Measurements from ENCODE around the gene HGFAC.

Gene HGFAC

DNA sequence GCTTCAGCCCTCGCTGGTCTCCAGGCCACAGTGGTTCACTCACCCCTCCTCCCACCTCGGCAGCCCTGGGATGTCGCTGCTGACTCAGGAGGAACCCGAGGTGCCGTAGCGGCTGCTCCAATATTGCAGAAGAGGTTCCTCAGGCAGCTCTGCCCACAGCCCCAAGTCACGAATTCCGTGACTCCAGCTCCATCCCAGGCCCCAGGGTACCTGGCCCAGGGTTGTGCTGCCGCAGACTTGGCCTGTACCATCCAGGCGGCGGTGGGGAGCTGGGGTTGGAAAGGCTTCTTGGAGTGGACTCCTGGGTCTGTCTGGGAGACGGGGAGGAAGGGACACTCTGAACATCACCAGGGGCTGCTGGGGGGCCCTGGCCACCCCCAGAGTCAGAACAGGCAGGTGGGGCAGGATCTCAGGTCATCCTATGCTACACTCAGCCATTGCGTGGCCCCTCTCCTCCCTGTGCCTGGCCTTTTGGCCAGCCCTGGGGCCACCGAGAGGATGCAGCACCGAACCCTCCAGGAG lies 728 bp upstream of the HGFAC start:
- no peak overlapping the region for H3K4me3 ChIP-seq (ENCODE audit: low read depth, low read length)
- no peak for DNase-seq (ENCODE audit: low read depth, low spot score)
- POLR2A ChIA-PET = no interaction called here
- CTCF ChIA-PET = interaction anchor here (0.5 to 16.2 kb wide), 7 partner anchors 40 to 334 kb away, joined by 3 to 309 read pairs (median 4); no protein-coding TSS in a partner anchor
- TF ChIP-seq CTCF (IDR thresholded peaks at IDR 0.05; ENCODE audit: insufficient read depth, low read length, missing control alignments) = no peak

DNA sequence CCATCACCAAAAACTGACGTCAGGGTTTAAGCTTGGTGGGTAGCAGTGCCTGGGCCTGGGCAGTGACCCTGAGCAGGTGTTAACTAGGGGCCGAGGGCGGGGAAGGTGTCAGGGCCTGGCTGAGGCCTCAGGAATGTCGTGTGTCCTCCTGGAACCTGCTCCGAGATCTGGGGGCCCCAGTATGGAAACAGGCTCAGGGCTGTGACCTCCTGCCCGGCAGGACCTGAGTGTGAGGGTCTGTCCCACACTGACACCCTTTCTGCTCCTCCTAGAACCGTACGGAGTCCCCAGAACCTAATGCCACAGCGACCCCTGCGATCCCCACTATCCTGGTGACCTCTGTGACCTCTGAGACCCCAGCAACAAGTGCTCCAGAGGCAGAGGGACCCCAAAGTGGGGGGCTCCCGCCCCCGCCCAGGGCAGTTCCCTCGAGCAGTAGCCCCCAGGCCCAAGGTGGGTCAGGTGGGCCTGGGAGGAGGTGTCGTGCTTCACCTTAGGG lies 741 bp downstream of the HGFAC start:
- ChIA-PET POLR2A (no interaction called here), CTCF (interaction anchor here (1.0 to 16.2 kb wide), 6 partner anchors 77 to 184 kb away, joined by 4 to 309 read pairs (median 5); no protein-coding TSS in a partner anchor)
- H3K4me3 ChIP-seq (ENCODE audit: low read depth, low read length) = no peak overlapping the region
- TF ChIP-seq CTCF (IDR thresholded peaks at IDR 0.05; ENCODE audit: insufficient read depth, low read length, missing control alignments) = no peak
- DNase-seq (ENCODE audit: low read depth, low spot score) = no peak

GRCh38 chr4:3442959-3443749 lies 1.4 kb downstream of the HGFAC start:
- peak; percentile 100 for TF ChIP-seq CTCF (IDR thresholded peaks at IDR 0.05; ENCODE audit: insufficient read depth, low read length, missing control alignments)
- ChIA-PET CTCF (interaction anchor here (0.6 to 16.2 kb wide), 42 partner anchors 8 to 438 kb away, joined by 3 to 309 read pairs (median 4); partner anchors contain the start of genes DOK7 and MSANTD1), POLR2A (no interaction called here)
- DNase-seq (ENCODE audit: low read depth, low spot score) = no peak
- no peak overlapping the region for H3K4me3 ChIP-seq (ENCODE audit: low read depth, low read length)

- POLR2A ChIA-PET = no interaction called here
- TF ChIP-seq CTCF (IDR thresholded peaks at IDR 0.05; ENCODE audit: insufficient read depth, low read length, missing control alignments) = no peak
- no peak for DNase-seq (ENCODE audit: low read depth, low spot score)
- no peak overlapping the region for H3K4me3 ChIP-seq (ENCODE audit: low read depth, low read length)
- CTCF ChIA-PET = interaction anchor here (0.6 to 16.2 kb wide), 37 partner anchors 8 to 437 kb away, joined by 3 to 309 read pairs (median 4); partner anchors contain the start of genes DOK7 and MSANTD1
Measured at GRCh38 chr4:3443750-3444309, 2.1 kb downstream of the HGFAC start.

GRCh38 chr4:3444351-3445110 lies 2.8 kb downstream of the HGFAC start:
- CTCF ChIA-PET = interaction anchor here (0.7 to 16.2 kb wide), 20 partner anchors 7 to 432 kb away, joined by 3 to 309 read pairs (median 4); partner anchors contain the start of gene MSANTD1
- no peak overlapping the region for H3K4me3 ChIP-seq (ENCODE audit: low read depth, low read length)
- POLR2A ChIA-PET = no interaction called here
- DNase-seq (ENCODE audit: low read depth, low spot score) = no peak
- TF ChIP-seq CTCF (IDR thresholded peaks at IDR 0.05; ENCODE audit: insufficient read depth, low read length, missing control alignments) = no peak

All from AG04449 (cell line).